HCT116 (cell line): Measurements from ENCODE around the gene GLDN. TPM values are rescaled to one million over a fixed set of nuclear protein-coding genes. Genes with fewer than 3 reads are reported as not detected.
A peak's percentile ranks its signal among the peaks of the same experiment; 100 is the strongest.

ENCODE experiments used
- ATAC-seq: fragments of 200-7000 bp; cut with Tn5 transposase; 2 replicates; pipeline ENCODE4 v1.9.1; 2020; ENCODE audit warnings: mild to moderate bottlenecking, moderate library complexity
- BruUV-seq: library from RNA; stranded (reverse); fragments of 400-500 nt; replicated peaks from 2 replicates; lab custom pipeline; 2021; lab: Mats Ljungman, UMichigan
- CTCF ChIA-PET: fragments of 300-600 bp; sonication (Branson Sonifier 250); formaldehyde crosslinking; loops from one replicate; lab custom pipeline; 2021; ENCODE audit warnings: antibody characterized with exemption; lab: Charles Lee
- POLR2A ChIA-PET: fragments of 300-600, 350-600 bp; sonication (Branson Sonifier 250); formaldehyde crosslinking; loops from one replicate; lab custom pipeline; 2021; ENCODE audit warnings: antibody characterized with exemption; lab: Charles Lee
- RAD21 ChIA-PET, 2 experiments: fragments of 300-600 bp; sonication (Branson Sonifier 250); formaldehyde crosslinking; loops; one replicate each; lab custom pipeline; 2023; ENCODE audit warnings: low total read pairs in 2 of 2; ENCODE audit not compliant: uncharacterized antibody in 2 of 2, unreplicated experiment in 2 of 2, low non-redundant PET in 1 of 2; lab: Charles Lee
- DNase-seq: peaks from one replicate; pipeline ENCODE4 v3.0.0-alpha.2; 2010; ENCODE audit warnings: low read depth, low spot score
- H2AFZ ChIP-seq: fragments of 200-600 bp; shearing (Covaris generic), sonication (generic); 2 replicates; pipeline ENCODE4 v1.6.1; 2017; ENCODE audit warnings: low read depth, mixed run types, mixed read lengths, antibody characterized with exemption, low read length; ENCODE audit not compliant: poor library complexity, severe bottlenecking
- H3K27ac ChIP-seq: 2 replicates; pipeline ENCODE4 v1.5.1; 2012; ENCODE audit warnings: low read depth, low read length
- H3K27me3 ChIP-seq: fragments of 200-600 bp; sonication (generic); 2 replicates; pipeline ENCODE4 v1.6.1; 2016; ENCODE audit warnings: mixed run types, low read length, mixed read lengths; ENCODE audit not compliant: insufficient read depth
- H3K36me3 ChIP-seq, 2 experiments: fragments of 200-500 bp in 1 of 2; fragments of 200-600 bp in 1 of 2; sonication (Bioruptor generic) in 1 of 2; sonication (generic) in 1 of 2; 2 replicates each; pipeline versions ENCODE4 v1.5.1 to v1.6.1; 2014 to 2016; ENCODE audit warnings: low read length in 2 of 2, inconsistent platforms in 1 of 2, mixed read lengths in 1 of 2, mixed run types in 1 of 2; ENCODE audit not compliant: insufficient read depth in 2 of 2, control insufficient read depth in 1 of 2
- H3K4me1 ChIP-seq, 2 experiments: fragments of 200-600 bp in 1 of 2; sonication (generic) in 1 of 2; 2 replicates each; pipeline versions ENCODE4 v1.5.1 to v1.6.1; 2012 to 2017; ENCODE audit warnings: low read length in 2 of 2, inconsistent platforms in 1 of 2, mild to moderate bottlenecking in 1 of 2, mixed read lengths in 1 of 2, mixed run types in 1 of 2, moderate library complexity in 1 of 2; ENCODE audit not compliant: insufficient read depth in 2 of 2, control insufficient read depth in 1 of 2
- H3K4me2 ChIP-seq: fragments of 200-600 bp; sonication (generic); 2 replicates; pipeline ENCODE4 v1.6.1; 2017; ENCODE audit warnings: mixed run types, low read length, mixed read lengths
- H3K4me3 ChIP-seq, 2 experiments: fragments of 200-600 bp in 1 of 2; sonication (generic) in 1 of 2; replicated peaks in 1 of 2; 2 replicates each; pipeline ENCODE4 v1.5.1; 2011 to 2016; ENCODE audit warnings: low read length in 2 of 2, control low read depth in 1 of 2, low read depth in 1 of 2, mild to moderate bottlenecking in 1 of 2, mixed read lengths in 1 of 2, mixed run types in 1 of 2
- H3K79me2 ChIP-seq: fragments of 200-600 bp; sonication (generic); 2 replicates; pipeline ENCODE4 v1.6.1; 2017; ENCODE audit warnings: mild to moderate bottlenecking, mixed run types, low read length, moderate library complexity, mixed read lengths; ENCODE audit not compliant: insufficient read depth
- H3K9ac ChIP-seq: fragments of 200-600 bp; sonication (generic); 2 replicates; pipeline ENCODE4 v1.6.1; 2016; ENCODE audit warnings: low read length, mixed read lengths
- H3K9me2 ChIP-seq: fragments of 200-600 bp; sonication (generic), shearing (Covaris generic); 2 replicates; pipeline ENCODE4 v1.6.1; 2017; ENCODE audit warnings: mixed run types, mild to moderate bottlenecking, moderate library complexity; ENCODE audit not compliant: insufficient read depth
- H3K9me3 ChIP-seq, 2 experiments: fragments of 200-500 bp in 1 of 2; fragments of 200-600 bp in 1 of 2; sonication (Bioruptor generic) in 1 of 2; sonication (generic) in 1 of 2; 2 replicates each; pipeline ENCODE4 v1.6.1; 2014 to 2017; ENCODE audit warnings: low read length in 2 of 2, mixed read lengths in 2 of 2, inconsistent platforms in 1 of 2, low read depth in 1 of 2, mild to moderate bottlenecking in 1 of 2, mixed run types in 1 of 2, moderate library complexity in 1 of 2; ENCODE audit not compliant: control insufficient read depth in 1 of 2, insufficient read depth in 1 of 2
- H4K20me1 ChIP-seq: fragments of 200-600 bp; sonication (generic), shearing (Covaris generic); 2 replicates; pipeline ENCODE4 v1.6.1; 2017; ENCODE audit warnings: mixed run types, mild to moderate bottlenecking, moderate library complexity; ENCODE audit not compliant: insufficient read depth
- CBX3 ChIP-seq: IDR thresholded peaks from 2 replicates; pipeline ENCODE4 v1.6.1; 2012; ENCODE audit warnings: low read depth
- EGR1 ChIP-seq: IDR thresholded peaks from 2 replicates; pipeline ENCODE4 v1.6.1; 2012; ENCODE audit warnings: low read depth
- FOSL1 ChIP-seq: IDR thresholded peaks from 2 replicates; pipeline ENCODE4 v1.6.1; 2012; ENCODE audit warnings: low read depth
- JUND ChIP-seq: IDR thresholded peaks from 2 replicates; pipeline ENCODE4 v1.6.1; 2012
- POLR2A ChIP-seq: IDR thresholded peaks from 2 replicates; pipeline ENCODE4 v1.7.0; 2011; ENCODE audit warnings: borderline replicate concordance; ENCODE audit not compliant: insufficient read depth, insufficient read length; ENCODE audit errors: extremely low read depth
- YY1 ChIP-seq: IDR thresholded peaks from 2 replicates; pipeline ENCODE4 v1.6.1; 2011; ENCODE audit warnings: low read length, low read depth, moderate library complexity, mild to moderate bottlenecking; ENCODE audit not compliant: insufficient replicate concordance; ENCODE audit errors: extremely low read depth
- intact Hi-C: fragments of 100-400 bp; cut with micrococcal nuclease; formaldehyde crosslinking; loops from 2 replicates; pipeline ENCODE4 v1.10.0; 2022
- total RNA-seq: library from RNA; stranded (reverse); gene quantifications from one replicate; pipeline ENCODE4 v1.2.1, GENCODE V29; 2021; ENCODE audit not compliant: unreplicated experiment

Gene GLDN
- total RNA-seq, 1 experiment from 2014 or later, result 3.0 TPM

GRCh38 chr15:51312166-51313073, 29.0 kb upstream of the GLDN start:
- CTCF ChIA-PET, result no interaction called here
- Histone ChIP-seq H2AFZ (no peak overlapping the region), H3K79me2 (no peaks in the 10 kb centered on the region), H3K9ac (no peak overlapping the region), H3K9me2 (no peaks in the 10 kb centered on the region), H3K36me3 (no peaks in the 10 kb centered on the region), H3K9me3 (no peaks in the 10 kb centered on the region), H3K4me2 (peak overlapping the region; percentile 38), H4K20me1 (no peaks in the 10 kb centered on the region), H3K27ac (no peak overlapping the region), H3K4me3 (no peak overlapping the region), H3K27me3 (peaks cover 3% of the 10 kb centered on the region; the same call in 1 of the 2 replicates), H3K4me1 (peaks cover 7 to 11% of the 10 kb centered on the region in 2 experiments)
- RAD21 ChIA-PET, result no interaction called here
- DNase-seq (no peak), ATAC-seq (peak; percentile 47)
- intact Hi-C loops, result no loop called here
- TF ChIP-seq POLR2A, result no peak
- BruUV-seq, result no TSS peak
- POLR2A ChIA-PET, result no interaction called here

- CTCF ChIA-PET, result no interaction called here
- H3K79me2 ChIP-seq, result no peaks in the 10 kb centered on the region
- ATAC-seq, result peak; percentile 65
These were observed 28.4 kb upstream of the GLDN start for GRCh38 chr15:51313074-51313393.

More at GRCh38 chr15:51313074-51313393, 28.4 kb upstream of the GLDN start:
- no peak overlapping the region for H3K9ac ChIP-seq
- intact Hi-C loops, result no loop called here
- peak overlapping the region; percentile 38 for H3K4me2 ChIP-seq
- H3K36me3 ChIP-seq, result no peaks in the 10 kb centered on the region
- no peak overlapping the region for H3K4me3 ChIP-seq
- H3K9me2 ChIP-seq, result no peaks in the 10 kb centered on the region
- no peaks in the 10 kb centered on the region for H4K20me1 ChIP-seq
- peaks cover 7 to 11% of the 10 kb centered on the region in 2 experiments for H3K4me1 ChIP-seq
- peak; percentile 29 for DNase-seq
- H3K27ac ChIP-seq, result no peak overlapping the region
- ChIA-PET RAD21 (no interaction called here), POLR2A (no interaction called here)
- no peaks in the 10 kb centered on the region for H3K9me3 ChIP-seq
- H3K27me3 ChIP-seq, result no peaks in the 10 kb centered on the region
- no TSS peak for BruUV-seq
- peak; percentile 61 for TF ChIP-seq JUND
- no peak for TF ChIP-seq YY1
- TF ChIP-seq EGR1, result no peak
- no peak for TF ChIP-seq CBX3
- peak; percentile 54 for TF ChIP-seq FOSL1
- H2AFZ ChIP-seq, result no peak overlapping the region
